HG02759 (cell line): ENCODE data around the gene TSPAN8.
"Not testable (repeated sequence)": the region's sequence is repeated elsewhere in the genome, so short reads cannot be mapped to it uniquely, and the experiment has no call there.

ENCODE experiments used
- ATAC-seq: cut with Tn5 transposase; IDR thresholded peaks from one replicate; pipeline ENCODE4 v1.9.1; 2021; ENCODE audit warnings: mild to moderate bottlenecking, moderate library complexity; ENCODE audit not compliant: unreplicated experiment

Gene TSPAN8

DNA sequence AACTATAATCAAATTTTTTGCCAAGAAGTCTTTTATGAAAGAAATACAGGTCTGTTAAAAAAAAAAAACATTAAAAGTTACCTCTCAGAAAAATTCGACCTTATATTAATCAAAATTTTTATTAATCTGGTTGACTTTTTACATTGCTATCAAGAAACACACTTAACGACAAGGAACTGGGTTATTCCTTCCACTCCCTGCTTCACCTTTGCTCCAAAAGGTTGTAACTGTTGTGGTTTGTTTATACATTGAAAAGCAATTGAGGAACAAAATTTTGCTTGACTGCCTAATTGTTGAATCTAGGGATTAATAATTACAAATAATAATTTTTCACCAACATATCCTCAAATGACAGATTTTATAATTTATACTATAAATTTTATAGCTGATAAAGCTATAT is 28.4 kb downstream of the TSPAN8 start:
- no peak for ATAC-seq

DNA sequence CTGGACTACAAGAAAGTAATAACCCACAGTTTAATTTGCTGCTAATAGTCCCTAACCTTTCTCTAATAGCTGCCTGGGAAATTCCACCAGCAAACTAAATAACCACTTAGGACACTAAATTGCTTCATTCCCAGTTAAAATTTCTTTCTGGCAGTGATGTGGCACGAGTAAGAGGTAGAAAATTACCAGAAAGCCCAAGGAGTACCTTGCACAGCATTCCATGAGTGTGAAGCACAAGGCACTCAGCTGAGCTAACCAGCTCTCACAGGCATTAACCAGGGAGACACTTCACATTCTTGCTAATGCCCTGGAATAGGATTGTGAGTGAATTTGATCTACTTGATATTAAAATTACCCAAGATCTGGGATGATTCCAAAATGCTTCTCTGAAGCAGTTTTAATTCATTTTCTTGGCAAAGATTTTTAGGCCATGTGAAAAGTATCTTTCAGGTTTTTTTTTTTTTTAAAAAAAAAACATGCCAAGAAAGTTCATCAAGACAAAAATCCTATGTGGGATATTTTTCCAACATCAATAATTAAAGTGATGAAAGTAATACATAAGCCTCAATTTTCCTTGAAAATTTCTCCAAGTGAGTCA is 29.5 kb downstream of the TSPAN8 start:
- ATAC-seq: no peak

DNA sequence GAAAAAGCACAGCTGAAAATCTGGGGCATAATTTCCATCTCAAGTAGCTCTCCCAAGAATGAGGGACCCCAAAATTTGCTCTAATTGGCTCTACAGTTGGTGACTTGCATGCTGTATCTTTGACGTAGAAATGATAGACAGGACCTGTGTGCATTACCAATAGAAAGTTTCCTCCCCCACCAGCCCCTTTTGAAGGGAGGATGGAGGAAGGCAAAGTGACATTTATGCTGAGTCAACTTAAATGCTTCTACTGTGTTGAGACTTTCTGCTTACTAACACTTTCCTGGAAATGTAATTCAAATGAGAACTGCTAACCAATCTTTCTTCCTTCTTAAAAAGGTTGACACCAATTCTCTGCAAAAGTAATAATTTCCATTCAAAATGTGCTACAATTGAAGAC is 31.9 kb downstream of the TSPAN8 start:
- no peak for ATAC-seq

DNA sequence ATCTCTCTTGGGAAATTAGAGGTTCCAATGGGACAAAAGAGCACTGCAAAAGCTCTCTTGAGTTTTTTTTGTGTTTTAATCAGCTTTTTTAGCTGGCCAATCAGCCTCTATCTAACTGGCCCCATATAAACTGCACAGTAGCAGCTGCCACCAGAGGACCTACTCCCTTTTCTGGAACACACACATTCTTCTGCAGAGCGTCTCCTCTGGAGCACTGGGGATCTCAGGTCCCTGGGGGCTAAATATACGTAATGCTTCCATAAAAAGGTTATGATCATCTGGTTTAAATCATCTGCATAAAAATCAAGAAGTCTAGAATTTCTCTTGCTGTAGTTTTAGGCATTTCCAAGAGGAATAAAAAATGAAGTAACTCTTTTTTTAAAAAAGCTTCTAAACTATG is 32.3 kb downstream of the TSPAN8 start:
- no peak for ATAC-seq

DNA sequence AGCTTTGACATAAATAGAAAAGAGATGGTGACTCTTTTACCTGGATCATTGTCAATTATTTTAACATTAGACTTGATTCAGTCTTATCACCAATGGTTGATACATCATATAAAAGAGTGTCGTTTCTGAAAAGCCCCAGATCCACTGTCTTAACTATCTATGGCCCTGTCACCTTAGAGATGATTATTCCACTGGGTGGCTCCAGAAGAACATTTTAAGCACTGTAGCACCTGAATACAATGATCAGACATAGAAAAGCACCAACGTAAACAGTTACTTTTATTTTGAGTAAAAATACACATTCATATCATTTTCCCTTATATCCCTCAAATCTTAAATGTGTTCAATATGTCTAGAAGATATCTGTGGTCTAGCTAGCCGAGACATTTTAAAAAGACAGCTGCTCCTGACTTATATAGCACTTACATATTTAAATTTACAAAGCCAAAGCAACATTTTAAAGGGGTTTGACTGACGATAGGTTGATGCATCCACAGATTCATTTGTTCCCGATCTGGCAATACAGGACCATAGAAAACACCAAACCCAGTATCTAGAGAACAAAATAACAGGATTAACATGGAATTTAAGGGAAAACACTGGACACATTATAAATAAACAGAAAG is 32.9 kb downstream of the TSPAN8 start:
- ATAC-seq: no peak

DNA sequence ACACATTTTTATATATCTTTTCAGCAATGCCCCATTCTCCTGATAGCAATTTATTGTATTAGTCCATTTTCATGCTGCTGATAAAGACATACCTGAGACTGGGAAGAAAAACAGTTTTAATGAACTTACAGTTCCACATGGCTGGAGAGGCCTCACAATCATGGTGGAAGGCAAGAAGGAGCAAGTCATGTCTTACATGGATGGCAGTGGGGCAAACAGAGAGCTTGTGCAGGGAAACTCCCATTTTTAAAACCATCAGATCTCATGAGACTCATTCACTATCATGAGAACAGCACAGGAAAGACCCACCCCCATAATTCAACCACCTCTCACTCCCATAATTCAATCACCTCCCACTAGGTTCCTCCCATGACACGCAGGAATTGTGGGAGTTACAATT is 44.7 kb downstream of the TSPAN8 start:
- ATAC-seq: not testable (repeated sequence)

DNA sequence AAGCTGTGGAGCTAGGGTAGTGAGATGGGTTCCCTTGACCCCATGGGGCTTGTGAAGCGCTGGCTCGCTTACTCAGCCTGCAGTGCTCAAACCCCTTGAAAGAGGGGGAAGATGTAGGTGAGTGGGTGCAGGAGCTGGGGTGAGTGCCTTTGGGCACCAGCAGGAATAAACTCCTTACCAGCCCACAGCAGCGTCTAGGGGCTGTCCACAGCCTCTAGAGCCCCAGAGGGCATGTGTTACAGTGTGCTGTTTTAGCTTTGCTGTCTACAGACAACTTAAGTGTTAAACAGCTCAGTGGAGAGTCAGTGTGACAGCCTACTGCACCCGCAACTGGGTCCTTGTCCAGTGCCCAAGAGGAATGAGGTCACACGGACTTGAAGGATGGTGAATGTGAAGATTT is 48.0 kb downstream of the TSPAN8 start:
- ATAC-seq: no peak

DNA sequence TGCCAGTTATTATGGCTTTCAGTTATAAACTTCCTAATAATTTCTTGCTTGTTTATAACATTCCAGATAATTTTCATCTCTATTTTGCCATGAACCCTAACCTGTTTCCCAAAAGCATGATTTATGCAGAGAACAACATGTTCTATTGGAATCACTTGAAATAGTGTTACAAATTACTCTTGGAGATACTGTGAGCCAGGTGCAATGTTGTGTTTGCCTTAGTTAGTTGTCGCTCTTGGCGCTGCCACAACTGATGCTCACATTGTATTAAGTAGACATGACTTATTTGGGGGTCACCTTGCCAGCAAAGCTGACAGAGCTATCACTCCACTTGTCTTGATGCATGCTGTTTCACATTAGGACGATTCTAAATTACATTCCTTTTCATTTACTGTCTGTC is 49.4 kb downstream of the TSPAN8 start:
- no peak for ATAC-seq

DNA sequence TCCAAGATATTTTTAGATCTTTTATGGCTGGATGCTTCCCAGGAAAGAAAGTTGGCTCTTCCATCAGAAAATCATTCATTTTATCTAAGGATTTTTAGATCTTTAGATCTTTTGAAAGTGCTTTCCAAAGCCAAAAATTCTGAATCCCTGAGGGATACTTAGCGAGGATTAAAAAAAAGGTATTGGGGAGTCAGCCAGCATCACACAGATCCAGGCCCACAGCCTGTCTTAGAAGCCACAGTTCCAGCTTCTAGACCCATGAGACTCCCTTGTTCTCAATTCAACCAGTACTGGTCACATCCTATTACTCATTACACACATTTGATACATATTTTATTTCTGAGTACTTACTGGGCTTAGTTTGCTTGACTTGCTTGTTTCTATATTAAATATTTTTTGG is 49.9 kb downstream of the TSPAN8 start:
- no peak for ATAC-seq

DNA sequence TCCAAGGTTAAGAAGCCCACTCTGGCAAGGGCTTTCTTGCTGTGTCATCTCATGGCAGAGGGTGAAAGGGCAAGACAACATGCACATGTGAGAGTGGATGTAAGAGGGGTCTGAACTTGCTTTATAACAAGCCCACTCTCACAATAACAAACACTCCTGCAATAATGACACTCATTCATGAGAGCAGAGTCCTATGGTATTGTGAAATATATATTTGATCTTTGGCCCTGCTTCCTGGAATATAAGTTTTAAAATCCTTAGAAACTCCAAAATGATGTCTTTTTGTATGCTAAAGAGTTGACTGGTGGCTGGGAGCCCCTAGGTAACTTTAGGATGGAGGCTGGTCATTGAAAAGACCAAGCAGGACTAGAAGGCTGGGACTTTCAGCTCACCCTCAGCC is 51.8 kb downstream of the TSPAN8 start:
- ATAC-seq: no peak

DNA sequence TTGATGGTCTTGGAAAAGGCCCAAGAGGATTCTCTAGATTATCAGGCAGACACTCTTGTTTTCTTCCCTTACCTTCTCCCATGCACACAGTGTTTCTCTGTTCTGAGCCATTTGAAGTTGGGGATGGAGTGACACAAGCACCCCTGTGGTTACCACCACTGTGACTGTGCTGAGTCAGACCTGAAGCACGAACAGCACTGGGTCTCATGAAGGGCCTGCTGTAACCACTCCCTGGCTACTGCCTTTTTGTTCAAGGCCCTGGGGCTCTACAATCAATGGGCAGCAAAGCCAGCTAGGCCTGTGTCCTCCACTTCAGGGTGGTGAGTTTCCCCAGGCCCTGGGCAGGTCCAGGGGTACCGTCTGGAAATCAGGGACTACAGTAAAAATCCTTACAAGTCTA is 65.5 kb downstream of the TSPAN8 start:
- no peak for ATAC-seq

DNA sequence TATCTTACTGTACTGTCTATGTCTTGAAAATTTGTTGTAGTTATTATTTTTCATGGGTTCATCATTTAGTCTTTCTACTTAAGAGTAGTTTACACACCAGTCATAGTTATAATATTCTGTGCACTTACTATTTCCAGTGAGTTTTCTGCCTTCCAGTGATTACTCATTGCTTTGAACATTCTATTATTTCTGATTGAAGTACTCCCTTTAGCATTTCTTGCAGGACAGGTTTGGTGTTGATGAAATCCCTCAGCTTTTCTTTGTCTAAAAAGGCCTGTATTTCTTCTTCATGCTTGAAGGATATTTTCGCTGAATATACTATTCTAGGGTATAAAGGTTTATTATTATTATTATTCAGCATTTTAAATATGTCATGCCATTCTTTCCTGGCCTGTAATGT is 66.8 kb downstream of the TSPAN8 start:
- no peak for ATAC-seq

DNA sequence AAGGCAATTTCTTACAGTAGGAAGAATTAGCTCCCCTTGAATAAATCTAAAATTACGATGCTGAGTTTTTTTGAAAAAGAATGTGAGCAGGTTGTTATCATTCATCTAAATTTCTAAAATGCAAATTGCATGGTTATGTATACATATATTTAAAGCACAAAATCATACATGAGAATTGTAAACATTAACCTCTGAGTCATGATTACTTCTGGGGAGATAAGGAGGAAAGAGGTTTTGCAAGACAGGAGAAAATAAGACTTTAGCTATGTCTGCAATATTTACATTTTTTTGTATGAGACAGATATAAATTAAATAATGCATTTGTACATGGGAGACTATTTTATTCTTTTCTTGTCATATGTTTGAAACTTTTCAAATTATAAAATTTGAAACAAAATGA is 72.2 kb downstream of the TSPAN8 start:
- no peak for ATAC-seq

DNA sequence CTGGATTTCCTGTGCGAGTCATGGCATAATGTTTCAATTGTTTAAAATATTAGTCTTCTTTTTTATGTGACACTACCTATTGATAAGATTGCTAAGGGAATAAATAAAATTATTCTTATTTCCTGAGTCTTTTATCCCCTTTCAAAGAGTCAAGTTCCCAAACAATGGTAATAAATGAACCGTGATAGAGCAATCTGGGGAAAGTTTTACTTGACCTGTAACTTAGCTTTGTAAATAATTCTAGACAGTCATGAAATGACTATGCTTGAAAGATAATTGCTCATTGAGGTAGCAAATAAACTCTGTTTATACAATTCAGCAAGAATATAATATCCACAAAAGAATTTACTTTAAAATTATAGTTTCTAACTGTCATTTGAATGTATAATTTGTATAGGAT is 82.1 kb downstream of the TSPAN8 start:
- no peak for ATAC-seq
